Brain microvascular endothelial cell (primary cell): ENCODE data around the gene EDN1.

Experiments
- DNase-seq: peaks from one replicate; pipeline ENCODE4 v3.0.0-alpha.2; 2020
- H3K27ac ChIP-seq: fragments of 250-450 bp; sonication (Bioruptor Pico); 2 replicates; pipeline ENCODE4 v1.5.1; 2020; ENCODE audit warnings: mild to moderate bottlenecking, moderate library complexity
- H3K27me3 ChIP-seq: fragments of 250-450 bp; sonication (Bioruptor Pico); replicated peaks from 2 replicates; pipeline ENCODE4 v1.5.1; 2020; ENCODE audit warnings: mild to moderate bottlenecking
- H3K36me3 ChIP-seq: fragments of 250-450 bp; sonication (Bioruptor Pico); replicated peaks from 2 replicates; pipeline ENCODE4 v1.5.1; 2020; ENCODE audit warnings: mild to moderate bottlenecking
- H3K4me3 ChIP-seq: 2 replicates; pipeline ENCODE4 v1.5.1; 2011; ENCODE audit warnings: low read depth, mild to moderate bottlenecking, control low read depth, low read length, moderate library complexity
- in situ Hi-C: cut with HindIII; loops from 2 replicates; pipeline ENCODE4 v1.10.0; 2017; ENCODE audit warnings: low sequenced_read_pairs, low pct_ligation_motif_present
- TF ChIP-seq, protein P1 (sequence below): IDR thresholded peaks from 2 replicates; pipeline ENCODE4 v1.5.1; 2011; ENCODE audit warnings: low read depth, mild to moderate bottlenecking, moderate library complexity, low read length, control low read depth, inconsistent platforms; ENCODE audit errors: missing control alignments

The EDN1 gene

GRCh38 chr6:12258191-12258590 is 32.0 kb upstream of the EDN1 start:
- Histone ChIP-seq H3K27ac (no peak overlapping the region), H3K27me3 (no peaks in the 10 kb centered on the region), H3K36me3 (no peaks in the 10 kb centered on the region), H3K4me3 (no peak overlapping the region)
- TF ChIP-seq, protein P1, sequence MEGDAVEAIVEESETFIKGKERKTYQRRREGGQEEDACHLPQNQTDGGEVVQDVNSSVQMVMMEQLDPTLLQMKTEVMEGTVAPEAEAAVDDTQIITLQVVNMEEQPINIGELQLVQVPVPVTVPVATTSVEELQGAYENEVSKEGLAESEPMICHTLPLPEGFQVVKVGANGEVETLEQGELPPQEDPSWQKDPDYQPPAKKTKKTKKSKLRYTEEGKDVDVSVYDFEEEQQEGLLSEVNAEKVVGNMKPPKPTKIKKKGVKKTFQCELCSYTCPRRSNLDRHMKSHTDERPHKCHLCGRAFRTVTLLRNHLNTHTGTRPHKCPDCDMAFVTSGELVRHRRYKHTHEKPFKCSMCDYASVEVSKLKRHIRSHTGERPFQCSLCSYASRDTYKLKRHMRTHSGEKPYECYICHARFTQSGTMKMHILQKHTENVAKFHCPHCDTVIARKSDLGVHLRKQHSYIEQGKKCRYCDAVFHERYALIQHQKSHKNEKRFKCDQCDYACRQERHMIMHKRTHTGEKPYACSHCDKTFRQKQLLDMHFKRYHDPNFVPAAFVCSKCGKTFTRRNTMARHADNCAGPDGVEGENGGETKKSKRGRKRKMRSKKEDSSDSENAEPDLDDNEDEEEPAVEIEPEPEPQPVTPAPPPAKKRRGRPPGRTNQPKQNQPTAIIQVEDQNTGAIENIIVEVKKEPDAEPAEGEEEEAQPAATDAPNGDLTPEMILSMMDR: no peak
- no peak for DNase-seq
- in situ Hi-C loops: no loop called here

- H3K27ac ChIP-seq: no peak overlapping the region
- no peak overlapping the region for H3K4me3 ChIP-seq
- in situ Hi-C loops: no loop called here
- H3K36me3 ChIP-seq: no peaks in the 10 kb centered on the region
- TF ChIP-seq, protein P1: no peak
- H3K27me3 ChIP-seq: no peaks in the 10 kb centered on the region
- DNase-seq: no peak
Observed at GRCh38 chr6:12258591-12259075, 31.5 kb upstream of the EDN1 start.

GRCh38 chr6:12260458-12261093 is 29.6 kb upstream of the EDN1 start:
- TF ChIP-seq, protein P1: no peak
- no peaks in the 10 kb centered on the region for H3K36me3 ChIP-seq
- H3K27ac ChIP-seq: no peak overlapping the region
- H3K4me3 ChIP-seq: no peak overlapping the region
- no peak for DNase-seq
- no peaks in the 10 kb centered on the region for H3K27me3 ChIP-seq
- in situ Hi-C loops: no loop called here

GRCh38 chr6:12261502-12261901 is 28.7 kb upstream of the EDN1 start:
- TF ChIP-seq, protein P1: no peak
- Histone ChIP-seq H3K27me3 (no peaks in the 10 kb centered on the region), H3K4me3 (no peak overlapping the region), H3K36me3 (no peaks in the 10 kb centered on the region), H3K27ac (no peak overlapping the region)
- DNase-seq: no peak
- in situ Hi-C loops: no loop called here

DNA sequence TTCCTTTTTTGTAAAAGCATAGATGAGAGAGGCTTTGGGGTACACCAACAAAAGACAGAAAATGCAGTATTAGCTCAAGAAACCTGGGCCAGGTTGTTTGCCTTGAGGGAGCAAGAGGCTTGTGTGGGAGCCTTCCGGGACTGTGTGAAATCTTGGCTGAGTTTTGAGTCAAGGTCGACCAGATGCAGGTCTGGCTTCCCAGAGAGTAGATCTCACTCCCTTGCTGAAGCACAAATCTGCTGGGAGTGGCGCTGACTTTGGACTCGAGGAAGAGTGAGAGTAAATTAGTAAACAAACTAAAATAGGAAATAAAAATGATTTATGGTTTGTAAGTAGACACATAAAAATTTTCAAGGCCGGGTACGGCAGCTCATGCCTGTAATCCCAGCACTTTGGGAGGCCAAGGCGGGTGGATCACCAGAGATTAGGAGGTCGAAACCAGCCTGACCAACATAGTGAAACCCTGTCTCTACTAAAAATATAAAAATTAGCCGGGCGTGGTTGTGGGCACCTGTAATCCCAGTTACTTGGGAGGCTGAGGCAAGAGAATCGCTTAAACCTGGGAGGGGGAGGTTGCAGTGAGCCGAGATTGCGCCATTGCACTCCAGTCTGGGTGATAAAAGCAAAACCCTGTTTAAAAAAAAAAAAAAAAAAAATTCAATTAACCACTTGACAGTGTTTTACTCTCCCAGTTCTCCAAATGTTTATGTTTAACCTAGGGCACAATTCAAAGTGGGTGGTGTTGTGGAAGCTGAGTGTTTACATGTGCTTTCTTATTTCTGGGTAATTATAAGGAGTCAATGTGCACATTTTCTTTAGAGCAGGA is 27.7 kb upstream of the EDN1 start:
- DNase-seq: no peak
- TF ChIP-seq, protein P1: no peak
- in situ Hi-C loops: no loop called here
- Histone ChIP-seq H3K27me3 (no peaks in the 10 kb centered on the region), H3K4me3 (no peak overlapping the region), H3K36me3 (no peaks in the 10 kb centered on the region), H3K27ac (no peak overlapping the region)
